NCI-H2107 treated with DMSO at 0.1 percent for 48 hours (cell line): ENCODE results near the gene LGALS1.
A peak's percentile ranks its signal among the peaks of the same experiment; 100 is the strongest.
"Not testable (repeated sequence)": the region's sequence is repeated elsewhere in the genome, so short reads cannot be mapped to it uniquely, and the experiment has no call there.

ENCODE experiments used
- DNase-seq: peaks from one replicate; lab custom pipeline; 2025; ENCODE audit not compliant: unreplicated experiment; lab: John Stamatoyannopoulos, UW

The LGALS1 gene

GRCh38 chr22:37686002-37686982 lies 10.9 kb downstream of the LGALS1 start, which contains the start of gene NOL12:
TSS of gene NOL12 (plus strand) at chr22:37686343. CDS start at chr22:37686393, 50 bp downstream.
- DNase-seq = peak; percentile 27

- DNase-seq = no peak
Observed at GRCh38 chr22:37690407-37690806, 15.0 kb downstream of the LGALS1 start.

GRCh38 chr22:37690901-37691504 lies 15.6 kb downstream of the LGALS1 start:
- DNase-seq = no peak

- no peak for DNase-seq
Observed at GRCh38 chr22:37692627-37693285, 17.3 kb downstream of the LGALS1 start.

GRCh38 chr22:37694131-37694530 lies 18.7 kb downstream of the LGALS1 start:
- DNase-seq = not testable (repeated sequence)

- not testable (repeated sequence) for DNase-seq
Observed at GRCh38 chr22:37696260-37696656, 20.8 kb downstream of the LGALS1 start.

GRCh38 chr22:37696657-37697537 lies 21.5 kb downstream of the LGALS1 start, which contains the start of gene TRIOBP:
TSS of gene TRIOBP (plus strand) at chr22:37697048. CDS start at chr22:37701366, 4,318 bp downstream.
- peak; percentile 78 for DNase-seq

- DNase-seq = no peak
Observed at GRCh38 chr22:37697538-37697835, 22.1 kb downstream of the LGALS1 start.

- DNase-seq = no peak
Observed at GRCh38 chr22:37701141-37701786, 25.8 kb downstream of the LGALS1 start.

GRCh38 chr22:37703906-37704305 lies 28.5 kb downstream of the LGALS1 start:
- no peak for DNase-seq

- DNase-seq = no peak
Observed at GRCh38 chr22:37704645-37705044, 29.2 kb downstream of the LGALS1 start.

GRCh38 chr22:37705205-37705604 lies 29.8 kb downstream of the LGALS1 start:
- no peak for DNase-seq

GRCh38 chr22:37708580-37709444 lies 33.4 kb downstream of the LGALS1 start:
- peak; percentile 69 for DNase-seq

GRCh38 chr22:37709445-37709765 lies 34.0 kb downstream of the LGALS1 start:
- DNase-seq = peak; percentile 69

- no peak for DNase-seq
Observed at GRCh38 chr22:37710675-37711074, 35.2 kb downstream of the LGALS1 start.

- DNase-seq = no peak
Observed at GRCh38 chr22:37711490-37711889, 36.1 kb downstream of the LGALS1 start.

- DNase-seq = no peak
Observed at GRCh38 chr22:37713761-37714160, 38.3 kb downstream of the LGALS1 start.

- no peak for DNase-seq
Observed at GRCh38 chr22:37714634-37715033, 39.2 kb downstream of the LGALS1 start.

- DNase-seq = no peak
Observed at GRCh38 chr22:37715760-37716159, 40.3 kb downstream of the LGALS1 start.
